ENCODE results near the gene PAXIP1. TPM values are rescaled to one million over a fixed set of nuclear protein-coding genes. Genes with fewer than 3 reads are reported as not detected.

PAXIP1 gene
- total and polyA plus RNA-seq, 12 donors: 2.5 to 8.8 (median 6.2) TPM

DNA sequence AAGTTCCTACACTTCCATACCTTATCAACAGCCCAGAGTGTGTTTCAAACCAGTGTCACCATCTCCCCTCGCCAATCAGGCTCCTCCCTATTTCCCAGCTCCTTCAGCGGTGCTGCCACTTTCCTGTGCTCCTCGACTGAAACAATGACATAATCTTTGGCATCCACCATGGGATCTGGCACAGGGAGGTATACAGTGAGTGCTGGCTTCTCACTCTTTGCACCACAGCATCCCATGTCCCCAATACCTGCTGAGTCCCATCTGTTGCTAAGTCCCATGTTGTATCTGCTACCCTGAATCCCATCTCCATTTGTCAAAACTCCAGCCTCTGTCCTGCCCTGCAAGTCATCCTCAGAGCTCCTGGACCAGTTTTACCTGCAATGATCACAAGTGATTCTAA lies 15.4 kb downstream of the PAXIP1 start:
- WGBS, 2 donors: 31 to 47% methylated on average over 3 of the region's 3 CpGs
- peaks cover 0 to 51% (median 6%) of the 10 kb centered on the region in 9 donors for H3K36me3 ChIP-seq
- ATAC-seq (no peak), DNase-seq (no peak)
- no peak overlapping the region for H3K4me3 ChIP-seq
- peaks cover 0 to 9% (median 0%) of the 10 kb centered on the region in 9 donors for H3K4me1 ChIP-seq
- H3K27ac ChIP-seq: no peak overlapping the region
- no peaks in the 10 kb centered on the region for H3K27me3 ChIP-seq
- no peaks in the 10 kb centered on the region for H3K9me3 ChIP-seq
- intact Hi-C loops (cut with DNase I): no loop called here
- TF ChIP-seq CTCF (IDR thresholded peaks at IDR 0.05): no peak

GRCh38 chr7:154986200-154986945 lies 16.6 kb downstream of the PAXIP1 start:
- peaks cover 0 to 46% (median 4%) of the 10 kb centered on the region in 9 donors for H3K36me3 ChIP-seq
- H3K9me3 ChIP-seq: no peaks in the 10 kb centered on the region
- 97 to 98% methylated on average over 6 of the region's 6 CpGs for WGBS, 2 donors
- no peak for DNase-seq
- H3K27me3 ChIP-seq: no peaks in the 10 kb centered on the region
- TF ChIP-seq CTCF (IDR thresholded peaks at IDR 0.05): no peak
- peaks cover 0 to 9% (median 0%) of the 10 kb centered on the region in 9 donors for H3K4me1 ChIP-seq
- no peak overlapping the region for H3K4me3 ChIP-seq
- no peak for ATAC-seq
- intact Hi-C loops (cut with DNase I): no loop called here
- H3K27ac ChIP-seq: no peak overlapping the region

GRCh38 chr7:154985230-154985629 lies 17.7 kb downstream of the PAXIP1 start:
- no peak for ATAC-seq
- Histone ChIP-seq H3K36me3 (peaks cover 0 to 46% (median 8%) of the 10 kb centered on the region in 9 donors), H3K27me3 (no peaks in the 10 kb centered on the region), H3K4me1 (peaks cover 0 to 9% (median 0%) of the 10 kb centered on the region in 9 donors), H3K9me3 (no peaks in the 10 kb centered on the region), H3K27ac (no peak overlapping the region), H3K4me3 (no peak overlapping the region)
- TF ChIP-seq CTCF (IDR thresholded peaks at IDR 0.05): no peak
- DNase-seq: no peak
- intact Hi-C loops (cut with DNase I): no loop called here
- WGBS, 2 donors: 72 to 73% methylated on average over 6 of the region's 6 CpGs

DNA sequence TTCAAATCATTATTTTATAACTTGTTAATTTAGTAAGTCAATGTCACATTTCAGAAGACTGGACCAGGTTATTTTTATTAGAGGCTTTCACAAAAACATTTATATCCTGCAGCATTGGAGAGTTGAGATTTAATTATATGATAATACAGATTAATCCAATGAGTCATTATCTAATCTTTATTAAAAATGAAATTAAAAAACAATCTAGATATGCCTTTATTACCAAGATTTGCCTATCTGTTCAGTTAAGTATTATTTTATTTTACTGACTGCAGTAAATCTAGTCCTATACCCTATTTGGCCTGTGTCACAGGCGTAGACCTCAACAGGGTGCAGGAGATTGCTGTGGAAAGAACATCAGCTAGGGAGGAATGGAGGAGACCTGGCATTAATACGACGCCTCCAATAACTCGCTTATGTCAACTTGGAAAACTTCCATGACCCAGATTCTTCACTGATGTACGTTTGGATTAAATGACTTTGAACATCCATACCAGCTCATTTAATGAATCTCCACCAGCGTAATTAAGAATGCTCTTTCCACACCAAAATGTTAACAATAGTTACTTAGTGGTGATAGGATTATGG lies 18.2 kb downstream of the PAXIP1 start:
- no peak for ATAC-seq
- no peak overlapping the region for H3K4me3 ChIP-seq
- H3K36me3 ChIP-seq: peaks cover 0 to 47% (median 8%) of the 10 kb centered on the region in 9 donors
- H3K27ac ChIP-seq: no peak overlapping the region
- peaks cover 0 to 9% (median 0%) of the 10 kb centered on the region in 9 donors for H3K4me1 ChIP-seq
- H3K9me3 ChIP-seq: no peaks in the 10 kb centered on the region
- WGBS, 2 donors: 65 to 71% methylated on average over 6 of the region's 6 CpGs
- intact Hi-C loops (cut with DNase I): no loop called here
- no peak for DNase-seq
- no peak for TF ChIP-seq CTCF (IDR thresholded peaks at IDR 0.05)
- no peaks in the 10 kb centered on the region for H3K27me3 ChIP-seq
